IPS DF 6.9 (cell line): Measurements from ENCODE around the gene ZSCAN16.
"Not testable (repeated sequence)": the region's sequence is repeated elsewhere in the genome, so short reads cannot be mapped to it uniquely, and the experiment has no call there.

ENCODE experiments used
- DNase-seq: peaks from one replicate; pipeline ENCODE4 v3.0.0-alpha.2; 2013; ENCODE audit warnings: low read depth, low spot score
- H3K27ac ChIP-seq: one replicate; pipeline ENCODE4 v1.5.1; 2013; ENCODE audit warnings: low read length, control low read depth
- H3K27me3 ChIP-seq: 2 replicates; pipeline ENCODE4 v1.6.1; 2013; ENCODE audit warnings: mild to moderate bottlenecking, low read length; ENCODE audit not compliant: control insufficient read depth, insufficient read depth
- H3K36me3 ChIP-seq: 2 replicates; pipeline ENCODE4 v1.6.1; 2013; ENCODE audit warnings: low read length; ENCODE audit not compliant: control insufficient read depth, insufficient read depth
- H3K4me1 ChIP-seq: 2 replicates; pipeline ENCODE4 v1.6.1; 2013; ENCODE audit warnings: low read length; ENCODE audit not compliant: control insufficient read depth, insufficient read depth
- H3K4me3 ChIP-seq: 2 replicates; pipeline ENCODE4 v1.5.1; 2013; ENCODE audit warnings: mild to moderate bottlenecking, low read length
- H3K9me3 ChIP-seq: 2 replicates; pipeline ENCODE4 v1.6.1; 2013; ENCODE audit warnings: low read length, inconsistent platforms; ENCODE audit not compliant: control insufficient read depth, insufficient read depth
- WGBS: extraction: QIAGEN DNeasy Blood & Tissue Kit; methylation state at CpG from one replicate; pipeline ENCODE4 v1.1.7; 2013; ENCODE audit warnings: mixed read lengths, missing lambda C conversion rate; ENCODE audit not compliant: insufficient read length, insufficient coverage; 5-methylcytosine and 5-hydroxymethylcytosine counted together

The ZSCAN16 gene

DNA sequence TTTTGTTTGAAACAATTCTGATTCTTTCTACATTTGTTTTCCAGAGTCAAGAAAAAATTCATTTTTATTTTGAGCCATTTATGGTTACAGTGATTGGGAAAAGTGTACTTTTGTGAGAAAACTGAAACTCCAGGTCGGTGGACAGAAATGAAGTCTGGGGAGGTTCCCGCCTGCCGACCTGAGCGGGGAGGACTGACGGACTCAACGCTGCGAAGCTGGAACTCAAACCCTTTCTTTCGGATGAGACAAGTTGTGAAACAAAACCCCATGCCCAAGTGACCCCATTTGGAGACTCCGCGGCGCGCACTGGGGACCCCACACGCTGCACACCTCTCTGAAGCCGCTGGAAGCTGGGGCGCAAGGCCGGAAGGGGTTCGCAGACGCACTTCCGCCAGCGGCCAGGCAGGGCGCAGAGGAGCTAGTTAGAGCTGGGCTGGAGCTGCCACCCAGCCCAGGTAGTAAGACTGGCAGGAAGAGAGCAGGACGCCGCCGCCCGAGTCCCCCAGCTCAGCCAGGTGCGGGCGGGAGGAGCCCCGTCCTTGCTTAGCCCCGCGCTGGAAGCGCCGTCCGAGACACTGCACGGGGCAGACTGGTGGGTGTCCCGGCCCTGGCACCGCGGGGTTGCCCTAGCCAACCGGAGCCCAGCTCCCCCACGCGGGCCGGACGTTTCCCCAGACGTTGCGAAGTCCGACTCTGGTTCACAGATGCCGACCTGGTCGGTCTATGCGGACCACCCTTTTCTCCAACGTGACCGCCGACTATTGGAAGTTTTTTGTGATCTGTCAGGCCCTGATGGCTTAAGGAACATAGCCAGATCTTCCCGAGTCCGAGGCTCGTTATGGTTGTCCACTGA lies 19.8 kb upstream of the ZSCAN16 start:
- Histone ChIP-seq H3K27ac (no peak overlapping the region), H3K36me3 (no peaks in the 10 kb centered on the region), H3K9me3 (no peaks in the 10 kb centered on the region), H3K27me3 (no peaks in the 10 kb centered on the region), H3K4me3 (peak overlapping the region; percentile 79), H3K4me1 (no peaks in the 10 kb centered on the region)
- no CpG with 5 or more reads among the region's 54 CpGs for WGBS
- peak; percentile 77 for DNase-seq

DNA sequence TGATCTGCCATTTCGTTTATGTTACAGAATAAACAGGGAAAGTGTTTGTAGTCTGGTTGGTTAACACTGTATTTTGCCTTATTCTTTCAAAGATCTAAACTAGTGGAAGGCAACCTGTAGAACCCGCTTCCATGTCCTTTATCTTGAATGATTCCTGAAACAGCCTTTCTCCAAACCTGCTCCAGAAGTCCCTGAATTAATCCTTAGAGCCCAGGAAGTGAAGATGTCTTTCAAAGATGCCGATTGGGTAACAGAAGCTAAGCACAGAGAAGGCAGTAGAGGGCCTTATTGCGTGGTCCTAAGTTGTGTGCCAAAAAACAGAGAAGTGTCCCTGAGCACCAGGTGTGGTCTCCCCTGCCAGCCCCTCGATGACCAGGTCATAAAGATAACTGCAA lies 19.2 kb upstream of the ZSCAN16 start:
- WGBS, result no CpG with 5 or more reads among the region's 5 CpGs
- Histone ChIP-seq H3K4me1 (no peaks in the 10 kb centered on the region), H3K9me3 (no peaks in the 10 kb centered on the region), H3K27ac (no peak overlapping the region), H3K27me3 (no peaks in the 10 kb centered on the region), H3K36me3 (no peaks in the 10 kb centered on the region), H3K4me3 (peak overlapping the region; percentile 79; the same call in 1 of the 2 replicates)
- no peak for DNase-seq

DNA sequence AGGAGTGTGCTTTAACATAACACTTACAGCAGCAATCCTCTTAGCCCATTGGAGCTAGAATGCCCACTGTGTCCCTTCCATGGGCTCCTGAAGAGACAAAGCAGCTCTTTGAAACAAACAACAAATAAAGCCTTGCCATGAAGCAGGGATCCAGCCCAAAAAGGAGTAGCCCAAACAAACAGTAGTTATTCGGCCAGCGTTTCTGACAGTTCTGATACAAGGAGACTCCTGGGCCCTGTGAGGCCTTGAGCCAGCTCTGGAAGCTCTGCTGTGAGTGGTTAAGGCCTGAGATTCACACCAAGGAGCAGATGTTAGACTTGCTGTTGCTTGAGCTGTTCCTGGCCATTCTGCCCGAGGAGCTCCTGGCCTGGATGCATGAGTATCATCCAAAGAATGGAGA lies 16.9 kb upstream of the ZSCAN16 start:
- no peaks in the 10 kb centered on the region for H3K9me3 ChIP-seq
- no CpG with 5 or more reads among the region's 3 CpGs for WGBS
- no peak overlapping the region for H3K27ac ChIP-seq
- DNase-seq, result no peak
- no peak overlapping the region for H3K4me3 ChIP-seq
- no peaks in the 10 kb centered on the region for H3K36me3 ChIP-seq
- H3K4me1 ChIP-seq, result no peaks in the 10 kb centered on the region
- H3K27me3 ChIP-seq, result no peaks in the 10 kb centered on the region

DNA sequence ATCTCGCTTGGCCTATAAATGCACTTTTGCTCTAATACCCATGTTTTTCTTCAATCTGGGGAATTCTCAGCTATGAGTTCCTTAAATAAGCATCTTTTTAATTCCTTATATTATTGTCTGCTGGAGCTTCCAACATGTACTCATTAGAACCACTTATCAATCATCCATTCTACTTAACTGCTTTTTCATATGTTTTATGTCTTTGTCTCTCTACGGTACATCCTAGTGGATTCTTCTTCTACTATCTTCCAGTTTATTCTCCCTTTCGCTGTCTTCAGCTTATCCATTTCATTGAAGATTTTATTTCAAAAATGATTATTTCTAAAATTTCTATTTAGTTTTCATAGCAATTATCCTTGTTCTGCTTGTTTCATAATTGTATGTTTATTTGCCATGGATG lies 12.4 kb upstream of the ZSCAN16 start:
- H3K27ac ChIP-seq, result no peak overlapping the region
- H3K4me1 ChIP-seq, result no peaks in the 10 kb centered on the region
- H3K36me3 ChIP-seq, result no peaks in the 10 kb centered on the region
- DNase-seq, result no peak
- no peak overlapping the region for H3K4me3 ChIP-seq
- no peaks in the 10 kb centered on the region for H3K9me3 ChIP-seq
- no CpG with 5 or more reads among the region's 3 CpGs for WGBS
- no peaks in the 10 kb centered on the region for H3K27me3 ChIP-seq

DNA sequence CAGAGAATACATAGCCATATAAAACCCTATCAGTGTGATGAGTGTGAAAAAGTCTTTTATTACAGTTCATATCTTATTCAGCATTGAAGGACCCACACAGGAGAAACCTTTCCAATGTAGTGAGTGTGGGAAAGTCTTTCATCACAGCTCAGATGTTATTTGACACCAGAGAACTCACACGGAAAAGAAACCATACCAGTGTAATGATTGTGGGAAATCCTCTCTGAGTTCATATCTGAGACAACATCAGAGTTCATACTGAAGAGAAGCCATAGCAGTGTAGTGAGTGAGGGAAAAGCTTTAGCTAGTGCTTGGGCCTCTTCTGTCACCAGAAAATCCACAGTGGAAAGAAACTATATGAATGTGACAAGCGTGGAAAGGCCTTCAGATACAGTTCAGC lies 8.6 kb upstream of the ZSCAN16 start:
- DNase-seq, result no peak
- Histone ChIP-seq H3K9me3 (no peaks in the 10 kb centered on the region), H3K36me3 (no peaks in the 10 kb centered on the region), H3K4me3 (no peak overlapping the region), H3K27me3 (no peaks in the 10 kb centered on the region), H3K4me1 (no peaks in the 10 kb centered on the region), H3K27ac (no peak overlapping the region)
- no CpG with 5 or more reads among the region's 2 CpGs for WGBS

DNA sequence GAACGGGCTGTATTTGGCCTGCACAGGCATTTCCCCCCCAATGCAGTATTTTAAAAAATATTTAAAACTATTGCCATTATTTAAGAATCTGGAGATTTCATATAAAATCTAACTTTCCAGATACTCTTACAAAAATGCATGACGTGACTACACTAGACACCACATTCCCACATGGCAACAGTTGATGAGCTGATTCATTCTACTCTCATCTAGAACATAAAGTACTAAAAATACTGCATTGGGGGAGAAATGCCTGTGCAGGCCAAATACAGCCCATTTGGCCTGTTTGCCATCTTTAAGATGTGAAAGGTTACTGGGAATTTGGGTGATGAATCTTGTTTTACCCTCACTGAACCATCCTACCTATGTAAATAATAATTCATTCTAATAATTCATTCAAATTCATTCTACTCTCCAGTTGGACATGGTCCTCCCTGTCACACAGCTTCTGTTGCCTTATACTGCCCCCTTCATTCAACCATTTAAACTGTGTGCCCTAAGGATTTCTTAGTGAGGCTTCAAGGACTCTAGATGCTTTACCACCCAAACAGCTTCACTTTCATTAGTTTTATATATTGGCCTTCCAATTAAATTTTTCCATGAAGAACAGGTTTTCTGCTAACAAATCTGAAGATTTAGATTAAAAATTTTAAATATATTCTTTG lies 6.9 kb upstream of the ZSCAN16 start:
- Histone ChIP-seq H3K4me1 (no peaks in the 10 kb centered on the region), H3K27ac (no peak overlapping the region), H3K9me3 (no peaks in the 10 kb centered on the region), H3K36me3 (no peaks in the 10 kb centered on the region), H3K4me3 (no peak overlapping the region), H3K27me3 (no peaks in the 10 kb centered on the region)
- no CpG with 5 or more reads among the region's 2 CpGs for WGBS
- no peak for DNase-seq

DNA sequence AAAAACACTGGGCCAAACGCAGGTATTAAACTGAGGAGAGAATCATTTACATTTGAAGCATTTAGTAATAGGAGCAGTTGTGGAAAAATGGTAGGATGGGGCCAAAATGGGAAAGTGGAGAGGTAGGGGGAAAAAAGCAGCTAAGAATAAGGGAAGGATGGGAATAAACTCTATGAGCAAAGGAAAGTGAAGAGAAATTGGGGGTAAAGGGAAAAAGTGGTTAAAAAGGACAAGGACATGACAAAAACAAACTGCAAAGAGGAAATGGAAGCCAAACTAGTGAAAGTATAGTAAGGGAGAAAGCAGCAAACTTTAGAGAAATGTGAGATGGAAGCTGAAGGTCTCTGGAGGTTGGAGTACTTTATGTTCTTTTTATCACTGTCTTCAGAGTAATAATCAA lies 6.2 kb upstream of the ZSCAN16 start:
- H3K36me3 ChIP-seq, result no peaks in the 10 kb centered on the region
- WGBS, result no CpG with 5 or more reads among the region's 1 CpG

DNA sequence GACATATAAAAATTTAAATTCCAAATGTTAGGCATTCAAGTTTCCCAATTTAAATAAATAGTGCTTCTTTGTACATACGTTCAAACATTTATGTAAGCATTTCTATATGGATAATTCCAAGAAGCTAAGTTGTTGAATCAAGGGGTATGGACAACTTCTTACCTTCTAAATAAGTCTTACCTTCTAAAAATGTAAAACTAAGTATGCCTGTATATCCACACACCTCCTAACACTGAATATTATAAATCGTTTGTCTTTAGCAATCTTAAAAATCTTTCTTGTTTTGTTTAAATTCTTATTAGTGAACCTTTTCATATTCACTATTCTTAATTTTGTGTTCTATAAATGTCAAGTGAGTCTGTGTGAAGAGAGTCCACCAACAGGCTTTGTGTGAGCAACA lies 2.5 kb upstream of the ZSCAN16 start:
- H3K27me3 ChIP-seq, result no peaks in the 10 kb centered on the region
- no peaks in the 10 kb centered on the region for H3K36me3 ChIP-seq
- no peak overlapping the region for H3K27ac ChIP-seq
- no peaks in the 10 kb centered on the region for H3K9me3 ChIP-seq
- no peak for DNase-seq
- WGBS, result no CpG with 5 or more reads among the region's 2 CpGs
- no peaks in the 10 kb centered on the region for H3K4me1 ChIP-seq
- H3K4me3 ChIP-seq, result no peak overlapping the region

More for the DNA sequence above, 6.2 kb upstream of the ZSCAN16 start:
- H3K27me3 ChIP-seq, result no peaks in the 10 kb centered on the region
- no peaks in the 10 kb centered on the region for H3K9me3 ChIP-seq
- no peak overlapping the region for H3K27ac ChIP-seq
- DNase-seq, result no peak
- H3K4me1 ChIP-seq, result no peaks in the 10 kb centered on the region
- no peak overlapping the region for H3K4me3 ChIP-seq

DNA sequence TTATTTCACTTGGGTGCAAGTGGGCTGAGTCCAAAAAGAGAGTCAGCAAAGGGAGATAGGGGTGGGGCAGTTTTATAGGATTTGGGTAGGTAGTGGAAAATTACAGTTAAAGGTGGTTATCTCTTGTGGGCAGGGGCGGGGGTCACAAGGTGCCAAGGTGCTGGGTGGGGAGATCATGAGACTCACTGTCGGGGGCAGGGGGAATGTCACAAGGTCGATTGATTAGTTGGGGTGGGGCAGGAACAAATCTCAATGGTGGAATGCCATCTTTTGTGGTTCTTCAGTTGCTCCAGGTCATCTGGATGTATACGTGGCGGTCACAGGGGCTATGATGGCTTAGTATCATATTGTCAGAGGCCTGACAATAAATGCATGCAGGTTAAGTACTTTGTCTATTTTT lies 2.1 kb upstream of the ZSCAN16 start:
- DNase-seq, H3K4me3 ChIP-seq, H3K9me3 ChIP-seq, H3K4me1 ChIP-seq, H3K36me3 ChIP-seq, H3K27me3 ChIP-seq, H3K27ac ChIP-seq: not testable (repeated sequence)
- no CpG with 5 or more reads among the region's 5 CpGs for WGBS

DNA sequence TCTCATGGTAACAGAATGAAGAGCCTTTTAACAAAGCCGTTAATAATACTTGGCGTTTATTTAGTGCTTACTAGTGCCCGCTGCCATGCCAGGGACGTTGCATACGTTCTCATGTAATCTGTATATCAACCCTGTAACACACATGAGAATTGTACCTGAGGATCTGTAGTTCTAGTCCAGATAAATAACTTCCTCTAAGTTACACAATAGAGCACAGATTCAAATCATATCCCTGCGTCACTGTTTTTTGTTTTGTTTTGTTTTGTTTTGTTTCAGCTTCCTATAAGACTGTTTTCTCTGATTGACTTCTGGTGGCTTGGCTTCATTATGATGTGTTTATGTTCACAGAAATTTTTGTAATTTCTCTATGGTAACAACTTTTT lies 553 bp downstream of the ZSCAN16 start:
- H3K27ac ChIP-seq, result no peak overlapping the region
- H3K4me3 ChIP-seq, result peak overlapping the region; percentile 72
- DNase-seq, result no peak
- no CpG with 5 or more reads among the region's 6 CpGs for WGBS
- no peaks in the 10 kb centered on the region for H3K4me1 ChIP-seq
- no peaks in the 10 kb centered on the region for H3K9me3 ChIP-seq
- H3K36me3 ChIP-seq, result no peaks in the 10 kb centered on the region; the same call in 1 of the 2 replicates
- no peaks in the 10 kb centered on the region for H3K27me3 ChIP-seq
